HEK293T (cell line): ENCODE measurements around the gene RBFOX1.

ENCODE experiments used
- CTCF ChIA-PET: fragments of 350-600 bp; formaldehyde crosslinking; extraction: SDS; loops from one replicate; lab custom pipeline; 2021; ENCODE audit warnings: antibody characterized with exemption, inconsistent platforms; lab: Yijun Ruan, JAX
- POLR2A ChIA-PET: fragments of 350-600 bp; formaldehyde crosslinking; extraction: SDS; loops from one replicate; lab custom pipeline; 2020; ENCODE audit warnings: antibody characterized with exemption, inconsistent platforms; lab: Yijun Ruan, JAX
- DNase-seq: peaks from one replicate; pipeline ENCODE4 v3.0.0; 2012; ENCODE audit warnings: mixed read lengths; ENCODE audit errors: extremely low spot score
- ARNT ChIP-seq: fragments of 450-650 bp; IDR thresholded peaks from 2 replicates; pipeline ENCODE4 v1.6.1; 2017; ENCODE audit warnings: mild to moderate bottlenecking
- BHLHE40 ChIP-seq: fragments of 450-650 bp; IDR thresholded peaks from 2 replicates; pipeline ENCODE4 v1.6.1; 2016; ENCODE audit warnings: mild to moderate bottlenecking, moderate library complexity, borderline replicate concordance
- CTBP1 ChIP-seq: fragments of 450-650 bp; IDR thresholded peaks from 2 replicates; pipeline ENCODE4 v1.6.1; 2016; ENCODE audit warnings: borderline replicate concordance
- ELF4 ChIP-seq: fragments of 450-650 bp; IDR thresholded peaks from 2 replicates; pipeline ENCODE4 v1.6.1; 2017; ENCODE audit warnings: antibody characterized with exemption
- FOXA1 ChIP-seq: fragments of 450-650 bp; IDR thresholded peaks from 2 replicates; pipeline ENCODE4 v1.6.1; 2016; ENCODE audit warnings: mild to moderate bottlenecking
- FOXK2 ChIP-seq: fragments of 450-650 bp; IDR thresholded peaks from 2 replicates; pipeline ENCODE4 v1.6.1; 2016; ENCODE audit warnings: mild to moderate bottlenecking
- FOXM1 ChIP-seq: fragments of 450-650 bp; IDR thresholded peaks from 2 replicates; pipeline ENCODE4 v1.6.1; 2017; ENCODE audit warnings: mild to moderate bottlenecking, borderline replicate concordance
- HDGF ChIP-seq: fragments of 450-650 bp; IDR thresholded peaks from 2 replicates; pipeline ENCODE4 v1.6.1; 2017; ENCODE audit warnings: antibody characterized with exemption, borderline replicate concordance
- L3MBTL2 ChIP-seq: fragments of 450-650 bp; conservative IDR thresholded peaks from 2 replicates; pipeline ENCODE4 v1.6.1; 2016; ENCODE audit warnings: mild to moderate bottlenecking
- LEF1 ChIP-seq: fragments of 450-650 bp; IDR thresholded peaks from 2 replicates; pipeline ENCODE4 v1.6.1; 2017; ENCODE audit warnings: mild to moderate bottlenecking, borderline replicate concordance
- NFRKB ChIP-seq: fragments of 450-650 bp; IDR thresholded peaks from 2 replicates; pipeline ENCODE4 v1.6.1; 2016; ENCODE audit warnings: mild to moderate bottlenecking, moderate library complexity
- PKNOX1 ChIP-seq: fragments of 450-650 bp; IDR thresholded peaks from 2 replicates; pipeline ENCODE4 v1.6.1; 2016
- SP1 ChIP-seq: fragments of 450-650 bp; IDR thresholded peaks from 2 replicates; pipeline ENCODE4 v1.6.1; 2017
- SUZ12 ChIP-seq: fragments of 450-650 bp; IDR thresholded peaks from 2 replicates; pipeline ENCODE4 v1.6.1; 2016; ENCODE audit warnings: mild to moderate bottlenecking
- TARDBP ChIP-seq: fragments of 450-650 bp; IDR thresholded peaks from 2 replicates; pipeline ENCODE4 v1.6.1; 2016
- ZNF384 ChIP-seq: fragments of 450-650 bp; IDR thresholded peaks from 2 replicates; pipeline ENCODE4 v1.6.1; 2016

The RBFOX1 gene

GRCh38 chr16:7316281-7316888, 16.3 kb upstream of the RBFOX1 start:
- ChIA-PET CTCF (no interaction called here), POLR2A (no interaction called here)
- TF ChIP-seq ARNT = no peak
- TF ChIP-seq SP1 = no peak
- DNase-seq = no peak

GRCh38 chr16:7317982-7318381, 14.7 kb upstream of the RBFOX1 start:
- ChIA-PET CTCF (no interaction called here), POLR2A (no interaction called here)
- no peak for TF ChIP-seq ELF4
- TF ChIP-seq SUZ12 = no peak
- TF ChIP-seq FOXA1 = no peak
- no peak for TF ChIP-seq L3MBTL2
- TF ChIP-seq LEF1 = no peak
- no peak for TF ChIP-seq HDGF
- no peak for TF ChIP-seq FOXM1

GRCh38 chr16:7318686-7319085, 14.0 kb upstream of the RBFOX1 start:
- DNase-seq = no peak
- no peak for TF ChIP-seq HDGF
- no peak for TF ChIP-seq FOXK2
- TF ChIP-seq NFRKB = no peak
- no peak for TF ChIP-seq LEF1
- no peak for TF ChIP-seq BHLHE40
- TF ChIP-seq PKNOX1 = no peak
- no peak for TF ChIP-seq TARDBP
- ChIA-PET CTCF (no interaction called here), POLR2A (no interaction called here)

More at GRCh38 chr16:7317982-7318381, 14.7 kb upstream of the RBFOX1 start:
- DNase-seq = no peak

- no peak for DNase-seq
- ChIA-PET POLR2A (no interaction called here), CTCF (no interaction called here)
- TF ChIP-seq LEF1 = no peak
- TF ChIP-seq ARNT = no peak
- no peak for TF ChIP-seq BHLHE40
- no peak for TF ChIP-seq NFRKB
- no peak for TF ChIP-seq SUZ12
- TF ChIP-seq TARDBP = no peak
- TF ChIP-seq L3MBTL2 = no peak
- TF ChIP-seq FOXM1 = no peak
- TF ChIP-seq PKNOX1 = no peak
- TF ChIP-seq SP1 = no peak
- TF ChIP-seq CTBP1 = no peak
- TF ChIP-seq HDGF = no peak
Measured at GRCh38 chr16:7319514-7319913, 13.1 kb upstream of the RBFOX1 start.

- no peak for DNase-seq
- CTCF ChIA-PET = no interaction called here
- TF ChIP-seq ELF4 = no peak
- TF ChIP-seq HDGF = no peak
- no peak for TF ChIP-seq L3MBTL2
- no peak for TF ChIP-seq TARDBP
- TF ChIP-seq CTBP1 = no peak
- TF ChIP-seq FOXM1 = no peak
- TF ChIP-seq FOXA1 = no peak
- no peak for TF ChIP-seq BHLHE40
- no peak for TF ChIP-seq PKNOX1
- TF ChIP-seq ARNT = no peak
- no peak for TF ChIP-seq SP1
- TF ChIP-seq SUZ12 = no peak
- no peak for TF ChIP-seq NFRKB
- no peak for TF ChIP-seq ZNF384
- TF ChIP-seq FOXK2 = no peak
- POLR2A ChIA-PET = no interaction called here
Measured at GRCh38 chr16:7321661-7322060, 11.0 kb upstream of the RBFOX1 start.

- POLR2A ChIA-PET = no interaction called here
- CTCF ChIA-PET = no interaction called here
- DNase-seq = no peak
- TF ChIP-seq ZNF384 = no peak
- no peak for TF ChIP-seq CTBP1
- TF ChIP-seq SP1 = no peak
- TF ChIP-seq FOXA1 = no peak
- no peak for TF ChIP-seq BHLHE40
- TF ChIP-seq L3MBTL2 = no peak
- no peak for TF ChIP-seq ARNT
Measured at GRCh38 chr16:7324321-7324720, 8.3 kb upstream of the RBFOX1 start.

- TF ChIP-seq LEF1 (no peak), L3MBTL2 (no peak), ARNT (no peak), PKNOX1 (no peak), ZNF384 (no peak), SP1 (no peak), NFRKB (no peak)
- ChIA-PET POLR2A (no interaction called here), CTCF (no interaction called here)
- no peak for DNase-seq
Measured at GRCh38 chr16:7325834-7326233, 6.8 kb upstream of the RBFOX1 start.
